ENCODE results near the gene NRSN1.
A peak's percentile ranks its signal among the peaks of the same experiment; 100 is the strongest.
"Not testable (repeated sequence)": the region's sequence is repeated elsewhere in the genome, so short reads cannot be mapped to it uniquely, and the experiment has no call there.

Gene NRSN1

DNA sequence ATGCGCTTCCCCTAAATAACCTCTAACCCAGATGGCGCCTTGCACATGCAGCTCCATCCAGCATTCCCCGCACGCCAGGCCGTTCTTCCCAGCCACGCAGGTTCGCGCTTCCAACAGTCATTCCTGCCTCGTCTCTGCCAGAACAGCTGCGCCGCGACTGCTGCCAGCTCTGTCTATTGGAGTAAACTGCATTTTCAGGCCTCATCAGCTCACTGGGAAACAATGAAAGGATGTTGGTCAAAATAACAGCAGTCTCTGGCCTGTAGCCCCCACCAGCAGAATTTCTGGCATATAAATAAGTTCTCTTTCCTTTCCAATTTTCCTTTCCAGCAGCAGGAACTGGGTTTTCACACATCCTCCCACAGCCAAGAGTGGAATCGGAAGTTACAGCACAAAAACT is 14.6 kb downstream of the NRSN1 start:
- peak; percentile 6 for DNase-seq (ENCODE audit: low read depth, low spot score)

DNA sequence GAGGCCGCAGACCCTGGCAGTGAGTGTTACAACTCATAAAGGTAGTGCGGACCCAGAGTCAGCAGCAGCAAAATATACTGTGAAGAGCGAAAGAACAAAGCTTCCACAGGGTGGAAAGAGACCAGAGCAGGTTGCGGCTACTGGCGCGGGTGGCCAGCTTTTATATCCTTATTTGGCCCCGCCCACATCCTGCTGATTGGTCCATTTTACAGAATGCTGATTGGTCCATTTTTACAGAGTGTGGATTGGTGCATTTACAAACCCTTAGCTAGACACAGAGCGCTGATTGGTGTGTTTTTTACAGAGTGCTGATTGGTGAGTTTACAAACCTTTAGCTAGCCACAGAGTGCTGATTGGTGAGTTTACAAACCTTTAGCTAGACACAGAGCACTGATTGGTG is 16.7 kb downstream of the NRSN1 start:
- not testable (repeated sequence) for DNase-seq (ENCODE audit: low read depth, low spot score)

DNA sequence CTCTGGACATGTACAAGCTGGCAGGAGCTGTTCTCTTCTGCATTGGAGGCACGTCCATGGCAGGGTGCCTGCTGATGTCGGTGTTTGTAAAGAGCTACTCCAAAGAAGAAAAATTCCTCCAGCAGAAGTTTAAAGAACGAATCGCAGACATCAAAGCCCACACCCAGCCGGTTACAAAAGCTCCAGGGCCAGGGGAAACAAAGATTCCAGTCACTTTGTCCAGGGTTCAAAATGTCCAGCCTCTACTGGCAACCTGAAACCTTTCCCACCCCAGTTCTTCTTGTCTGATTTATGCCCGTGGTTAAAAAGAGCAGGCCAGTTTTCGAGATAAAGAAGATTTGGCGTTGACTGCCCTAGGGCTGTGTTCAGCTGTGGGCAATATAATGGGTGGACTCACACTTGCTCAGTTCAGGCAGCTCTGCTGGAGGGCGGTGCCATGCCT is 19.7 kb downstream of the NRSN1 start:
- DNase-seq (ENCODE audit: low read depth, low spot score) = no peak

DNA sequence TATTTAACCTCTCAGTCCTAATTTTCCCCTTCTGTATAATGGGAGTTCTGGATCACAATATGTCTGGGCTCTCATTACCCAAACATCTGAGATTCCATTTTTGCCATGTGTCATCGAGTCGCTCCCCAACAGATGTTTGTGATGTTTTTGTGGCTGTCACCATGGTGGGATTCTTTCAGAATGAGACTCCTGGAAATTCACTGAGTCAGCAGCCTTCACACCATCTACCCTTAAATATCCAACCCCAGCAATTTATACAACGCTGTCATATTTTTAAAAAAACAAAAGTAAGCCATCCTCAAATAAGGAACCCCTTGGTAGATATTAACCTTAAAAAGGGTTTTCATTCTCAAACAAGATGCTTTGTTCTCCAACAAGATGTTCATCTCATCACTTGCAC is 20.9 kb downstream of the NRSN1 start:
- no peak for DNase-seq (ENCODE audit: low read depth, low spot score)

DNA sequence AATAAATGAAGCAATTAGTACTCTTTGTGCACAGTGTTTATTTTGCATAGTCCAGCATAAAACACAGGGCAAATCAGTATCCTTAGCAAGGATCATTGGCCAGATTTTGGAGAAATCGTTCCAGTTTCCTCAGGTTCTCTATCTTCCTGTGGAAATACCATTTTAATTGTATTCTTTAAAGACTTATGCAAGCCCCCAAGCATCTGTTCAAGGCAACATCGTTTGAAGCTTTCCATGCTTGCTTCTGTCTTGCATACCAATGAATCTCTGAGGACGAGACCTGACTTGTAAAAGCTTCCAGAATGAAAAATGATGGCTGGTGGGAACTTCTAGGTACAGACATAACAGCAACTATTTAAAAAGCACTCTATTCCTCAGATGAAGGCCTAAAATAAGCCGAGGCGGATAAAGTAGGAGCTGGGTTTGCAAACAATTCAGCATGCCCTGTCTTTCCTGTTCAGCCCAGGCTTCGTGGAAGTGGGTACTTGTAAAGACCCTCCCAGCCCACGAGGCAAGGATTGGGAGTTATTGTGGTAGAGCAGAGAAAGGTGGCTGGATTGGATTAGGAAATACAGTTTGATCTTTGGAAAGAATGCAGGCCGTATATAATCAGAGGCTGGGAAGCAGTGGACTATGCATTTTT is 21.6 kb downstream of the NRSN1 start:
- DNase-seq (ENCODE audit: low read depth, low spot score) = no peak

DNA sequence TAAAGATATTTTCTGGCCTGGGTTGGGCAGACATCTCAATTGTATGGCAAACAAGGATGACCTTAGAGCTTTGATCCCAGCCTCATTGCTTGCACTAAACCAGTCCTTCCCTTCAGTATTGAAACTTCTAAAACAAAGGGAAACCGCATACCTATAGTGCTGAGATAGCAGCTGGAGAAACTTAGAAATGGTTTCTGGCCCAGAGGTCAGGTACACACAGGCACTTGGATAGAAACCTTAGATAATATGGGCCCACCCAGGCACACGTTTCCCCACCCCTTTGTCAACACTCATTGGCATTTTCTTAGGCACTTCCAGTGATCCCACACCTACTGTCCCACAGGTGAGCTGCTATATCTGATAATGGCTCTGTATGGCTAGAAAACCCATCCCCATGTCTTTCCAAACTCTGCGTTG is 22.1 kb downstream of the NRSN1 start:
- no peak for DNase-seq (ENCODE audit: low read depth, low spot score)

DNA sequence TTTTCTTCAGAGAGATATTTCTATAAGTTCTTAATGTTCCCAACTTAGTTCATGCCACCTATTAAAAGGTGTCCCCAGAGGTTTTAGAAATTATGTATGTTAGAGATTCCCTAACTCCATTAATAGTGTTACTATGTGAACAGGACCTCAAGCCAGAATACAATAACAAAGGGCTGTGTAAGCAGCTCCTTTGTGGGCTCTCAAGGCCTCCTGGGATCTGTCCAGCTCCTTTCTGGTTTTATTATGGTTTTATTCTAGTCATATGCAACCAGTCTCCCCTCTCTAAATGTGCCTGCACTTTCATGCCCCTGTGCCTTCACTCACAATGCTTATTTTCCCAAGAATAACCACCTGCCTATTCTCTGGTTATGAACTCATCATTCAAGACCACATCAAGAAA is 22.7 kb downstream of the NRSN1 start:
- DNase-seq (ENCODE audit: low read depth, low spot score) = no peak

DNA sequence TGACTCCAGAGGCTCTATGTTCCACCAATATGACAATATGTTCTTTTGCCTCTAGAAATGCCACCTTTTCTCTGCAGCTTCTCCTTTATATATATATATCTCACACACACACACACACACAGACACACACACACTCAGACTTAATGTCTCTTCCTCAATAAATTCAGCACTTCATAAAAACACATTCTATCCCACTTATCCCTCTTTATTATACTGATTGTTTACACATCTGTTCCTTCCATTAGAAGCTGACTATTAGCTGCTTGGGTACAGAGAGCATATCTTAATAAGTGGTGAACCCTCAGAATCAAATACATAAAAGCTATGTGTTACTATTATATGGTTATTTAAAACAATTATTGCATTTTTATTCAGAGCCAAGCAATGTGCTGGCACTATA is 23.3 kb downstream of the NRSN1 start:
- DNase-seq (ENCODE audit: low read depth, low spot score) = no peak

DNA sequence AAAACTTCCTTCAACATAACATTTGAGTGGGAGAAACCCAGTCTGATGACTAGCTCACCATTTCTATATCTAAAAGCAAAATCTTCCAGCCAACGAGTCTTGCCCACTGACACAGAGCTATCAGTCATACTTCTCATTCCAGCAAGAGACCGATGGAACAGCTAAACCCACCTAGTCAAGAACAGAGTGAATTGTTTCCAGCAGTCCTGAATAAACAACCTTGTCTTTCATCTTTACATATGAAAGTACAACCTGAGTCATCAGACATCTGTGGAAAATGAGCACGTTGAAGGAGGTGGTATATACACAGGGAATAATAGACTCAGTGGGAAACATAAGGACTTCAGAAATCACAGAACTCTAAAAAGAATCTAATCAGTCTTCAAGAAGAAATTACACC is 23.8 kb downstream of the NRSN1 start:
- no peak for DNase-seq (ENCODE audit: low read depth, low spot score)

DNA sequence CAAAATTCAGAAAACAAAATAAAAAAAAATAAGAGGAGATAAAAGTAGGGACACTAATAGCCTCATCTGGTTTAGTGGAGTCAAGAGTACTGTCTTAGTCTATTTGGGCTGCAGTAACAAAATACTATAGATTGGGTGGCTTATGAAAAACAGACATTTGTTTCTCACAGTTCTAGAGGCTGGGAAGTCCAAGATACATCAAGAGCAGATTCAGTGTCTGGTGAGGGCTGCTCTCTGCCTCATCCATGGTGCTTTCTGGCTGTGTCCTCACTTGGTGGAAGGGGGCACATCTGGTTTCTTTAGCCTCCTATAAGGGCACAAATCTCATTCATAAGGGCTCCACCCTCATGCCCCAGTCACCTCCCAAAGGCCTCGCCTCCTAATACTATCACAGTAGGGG is 26.0 kb downstream of the NRSN1 start:
- DNase-seq (ENCODE audit: low read depth, low spot score) = no peak

DNA sequence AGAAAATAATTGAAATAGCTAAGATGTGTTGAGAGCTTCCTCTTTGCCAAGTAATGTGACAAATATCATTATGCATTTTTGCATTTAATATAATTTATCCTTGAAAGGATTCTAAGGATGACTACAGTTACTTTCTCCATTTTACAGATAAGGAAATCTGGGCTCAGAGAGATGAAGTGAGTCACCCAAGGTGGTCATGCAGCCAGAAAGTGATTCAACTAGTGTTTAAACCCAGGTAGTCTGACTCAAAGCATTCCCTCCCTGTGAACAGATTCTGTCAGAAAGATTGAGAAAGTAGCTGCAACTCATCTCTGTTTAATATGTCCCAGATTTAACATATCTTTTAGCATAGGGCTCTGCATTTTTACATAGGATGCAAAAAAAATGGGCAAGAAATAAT is 28.1 kb downstream of the NRSN1 start:
- no peak for DNase-seq (ENCODE audit: low read depth, low spot score)

DNA sequence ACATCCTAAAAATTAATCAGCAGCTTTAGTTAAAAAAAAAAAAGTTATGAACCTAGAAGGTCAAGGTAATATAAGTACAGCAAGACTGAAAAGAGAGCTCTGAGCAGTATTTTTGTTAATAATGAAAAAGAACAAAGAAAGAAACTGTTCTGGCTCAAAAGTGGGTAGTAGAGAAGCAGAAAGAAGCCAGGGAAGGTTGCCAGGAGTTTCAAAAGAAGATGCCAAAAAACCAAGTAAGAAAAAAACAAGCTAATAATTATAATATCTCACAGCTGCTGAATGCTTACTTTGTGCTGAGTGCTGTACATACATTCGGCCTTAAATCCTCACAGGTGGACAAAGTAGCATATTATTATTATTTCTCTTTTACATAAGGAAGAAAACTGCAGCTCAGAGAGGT is 31.9 kb downstream of the NRSN1 start:
- DNase-seq (ENCODE audit: low read depth, low spot score) = no peak

DNA sequence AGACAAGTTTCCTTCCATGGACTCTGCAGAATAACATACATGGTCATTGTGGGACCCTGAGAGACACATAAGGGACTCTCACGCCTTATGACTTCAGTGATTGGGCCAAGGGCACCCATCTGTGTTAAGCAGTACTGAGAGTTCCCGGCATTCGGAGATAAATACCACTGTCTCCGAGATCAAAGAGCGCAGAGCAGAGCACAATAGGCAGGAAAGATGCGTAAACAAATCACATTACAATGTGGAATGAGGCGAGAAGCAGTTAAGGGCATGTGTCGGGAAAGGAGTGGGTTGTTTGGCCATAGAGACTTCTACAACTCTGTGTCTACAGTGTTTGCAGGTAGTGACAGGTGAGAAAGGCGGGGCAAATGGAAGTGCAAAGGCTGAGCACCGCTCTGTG is 57.6 kb downstream of the NRSN1 start:
- DNase-seq (ENCODE audit: low read depth, low spot score) = peak; percentile 51

DNA sequence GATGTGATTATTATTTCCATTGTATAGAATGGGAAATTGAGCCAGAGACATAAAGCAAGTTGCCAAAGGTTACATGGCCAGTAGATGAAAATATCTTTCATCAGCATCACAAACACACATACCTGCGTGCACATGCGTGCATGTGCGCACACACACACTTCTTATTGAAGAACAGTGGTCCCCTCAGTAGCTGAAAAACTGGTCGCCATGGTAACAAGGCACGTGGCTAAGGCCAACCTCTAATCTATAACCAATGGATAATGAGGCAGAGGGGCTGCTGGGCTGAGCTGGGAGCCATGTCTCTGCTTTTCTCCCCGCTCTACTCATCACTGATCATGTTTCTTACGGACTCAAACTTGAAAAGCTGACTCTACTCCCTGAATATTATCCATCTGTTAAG is 60.3 kb downstream of the NRSN1 start:
- DNase-seq (ENCODE audit: low read depth, low spot score) = no peak

DNA sequence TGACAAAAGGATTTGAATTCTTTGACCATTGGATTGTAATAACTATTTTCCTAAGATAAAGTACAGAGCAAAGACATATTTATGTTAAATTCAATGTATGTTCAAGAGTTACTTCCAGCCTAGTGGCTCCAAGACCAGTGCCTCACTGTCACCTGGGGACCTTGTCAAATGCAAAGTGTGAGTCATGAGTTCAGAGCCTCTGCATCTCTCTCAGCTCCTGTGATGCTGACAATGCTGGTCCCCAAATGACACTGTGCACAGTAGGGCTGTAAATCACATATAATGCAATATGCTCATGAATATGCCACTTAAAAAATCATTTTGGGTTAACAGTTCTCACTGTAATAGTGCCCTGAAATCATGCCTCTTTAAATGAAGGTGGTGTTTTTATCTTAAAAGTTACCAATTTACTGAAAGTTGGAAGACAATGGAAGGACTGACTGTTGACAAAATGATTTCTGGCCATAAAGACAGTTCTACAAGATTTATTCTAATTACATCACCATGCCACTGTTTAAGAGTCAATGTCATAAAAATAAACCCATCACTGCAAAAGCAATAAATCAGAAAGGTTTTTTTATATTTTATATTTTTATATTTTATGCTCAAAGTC is 62.1 kb downstream of the NRSN1 start:
- no peak for DNase-seq (ENCODE audit: low read depth, low spot score)

DNA sequence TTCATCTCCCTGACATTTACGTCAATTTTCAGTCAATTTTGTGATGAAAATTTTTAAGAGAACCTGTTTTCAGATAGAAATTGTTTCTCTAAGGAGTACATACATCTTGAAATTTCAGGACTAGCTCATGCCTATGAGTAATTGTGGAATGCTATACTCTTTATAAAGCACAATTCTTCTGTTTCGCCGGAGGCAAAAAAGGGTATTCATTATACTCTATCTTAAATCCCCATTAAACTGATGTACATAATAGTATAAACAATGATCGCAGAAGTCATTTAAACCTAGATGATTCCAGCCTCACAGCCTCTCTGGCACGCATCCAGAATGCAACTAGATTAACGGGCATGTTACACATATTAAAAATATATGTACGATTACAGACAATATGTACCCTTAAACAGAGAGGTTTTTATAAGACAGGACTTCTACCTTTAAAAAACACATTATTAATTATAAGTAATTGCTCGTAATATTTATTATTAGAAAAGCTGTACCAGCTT is 62.6 kb downstream of the NRSN1 start:
- no peak for DNase-seq (ENCODE audit: low read depth, low spot score)

DNA sequence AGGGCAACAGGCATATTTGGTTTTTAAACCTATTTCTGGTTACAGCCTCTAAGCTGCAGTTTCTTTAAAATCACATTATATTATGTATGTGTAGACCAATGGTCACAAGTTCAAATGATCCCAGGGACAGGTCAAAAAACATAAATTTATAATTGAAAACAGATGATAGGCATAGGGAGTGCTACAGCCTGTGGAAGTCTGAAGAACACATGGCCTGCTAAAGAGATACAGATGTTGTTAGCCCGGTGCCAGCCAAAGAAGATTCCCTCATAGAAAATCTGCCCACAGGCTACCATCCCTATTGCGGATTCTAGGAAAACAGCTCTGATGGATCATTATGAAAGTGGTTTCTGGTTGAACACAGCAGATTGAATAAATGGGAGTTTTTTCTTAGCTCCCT is 65.3 kb downstream of the NRSN1 start:
- DNase-seq (ENCODE audit: low read depth, low spot score) = no peak

DNA sequence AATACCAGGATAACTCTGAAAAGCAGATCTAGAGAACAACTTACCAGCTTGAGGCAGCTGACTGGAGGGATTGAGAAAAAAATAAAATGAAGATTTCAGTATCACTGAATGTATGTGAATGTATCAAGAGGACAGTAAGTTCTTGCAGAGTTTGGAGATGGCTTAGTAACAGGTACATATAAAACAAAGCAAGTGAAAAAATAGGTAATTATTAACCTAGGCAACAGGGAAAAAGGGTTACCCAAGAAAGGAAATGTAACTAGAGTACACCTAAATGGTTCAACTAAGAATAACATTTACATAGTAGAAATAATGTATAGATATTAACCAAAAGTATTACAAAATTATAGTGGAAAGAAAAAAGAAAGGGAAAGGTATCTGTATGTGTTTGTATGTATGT is 67.3 kb downstream of the NRSN1 start:
- no peak for DNase-seq (ENCODE audit: low read depth, low spot score)

DNA sequence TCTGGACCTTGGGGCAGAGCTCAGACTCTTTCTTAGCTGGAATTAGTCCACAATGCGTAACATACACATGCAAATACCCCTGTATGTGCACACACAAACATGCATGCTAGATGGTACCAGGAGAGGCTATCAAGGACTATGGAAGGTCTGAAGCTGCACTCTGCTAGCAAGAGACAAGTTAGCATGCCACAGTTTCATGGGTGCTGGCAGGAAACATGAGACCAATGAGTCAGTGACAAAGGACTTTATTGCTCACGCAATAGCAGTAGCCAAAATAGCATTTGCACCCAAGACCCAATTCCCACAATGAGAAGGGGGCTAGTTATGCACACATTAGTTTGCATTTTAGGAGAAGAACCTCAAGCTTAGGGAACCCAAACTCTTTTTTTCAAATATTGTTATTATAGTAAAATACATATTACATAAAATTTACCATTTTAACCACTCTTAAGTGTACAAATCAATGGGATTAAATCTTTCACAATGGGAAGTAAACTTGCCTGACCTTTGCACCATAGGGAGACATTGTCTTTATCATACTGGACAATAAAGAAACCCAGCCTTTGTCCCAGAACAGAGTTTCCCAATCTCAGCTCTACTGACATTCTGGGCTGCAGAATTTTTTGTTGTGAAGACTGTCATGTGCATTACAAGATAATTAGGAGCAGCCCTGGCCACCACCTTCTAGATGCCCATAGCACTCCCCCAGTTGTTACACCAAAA is 69.1 kb downstream of the NRSN1 start:
- DNase-seq (ENCODE audit: low read depth, low spot score) = no peak

DNA sequence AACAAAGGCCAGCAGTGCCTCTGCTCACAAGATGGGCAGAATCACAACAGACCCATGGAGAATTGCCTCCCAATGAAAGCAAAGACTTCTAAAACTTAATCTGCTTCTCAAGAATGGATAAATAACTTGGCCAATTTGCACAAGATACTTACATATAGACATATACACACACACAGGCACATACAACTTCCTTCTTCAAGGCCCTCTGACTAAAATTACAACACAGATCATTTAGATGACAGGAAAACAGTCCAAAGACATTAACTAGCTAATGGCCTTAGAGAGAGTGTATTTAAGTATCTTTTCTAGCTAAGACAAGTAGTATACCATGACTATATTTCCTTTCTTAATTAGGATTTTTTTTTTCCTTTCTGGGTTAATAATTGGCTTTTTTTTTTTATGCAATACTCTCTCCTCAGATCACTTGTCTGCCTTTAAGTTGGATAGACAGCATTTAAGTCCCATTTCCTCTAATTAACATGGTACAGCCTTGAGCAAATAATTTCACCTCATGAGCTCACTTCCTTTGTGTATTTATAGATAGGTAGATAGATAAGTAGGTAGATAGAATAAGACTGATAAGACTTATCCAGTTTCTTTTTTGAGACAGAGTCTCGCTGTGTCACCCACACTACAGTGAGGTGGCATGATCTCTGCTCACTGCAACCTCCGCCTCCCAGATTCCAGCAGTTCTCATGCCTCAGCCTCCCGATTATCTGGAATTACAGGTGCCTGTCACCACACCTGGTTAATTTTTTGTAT is 70.0 kb downstream of the NRSN1 start:
- DNase-seq (ENCODE audit: low read depth, low spot score) = no peak

Data from ELF-1 (cell line).